ENCODE measurements around the gene DLG2.

DNA sequence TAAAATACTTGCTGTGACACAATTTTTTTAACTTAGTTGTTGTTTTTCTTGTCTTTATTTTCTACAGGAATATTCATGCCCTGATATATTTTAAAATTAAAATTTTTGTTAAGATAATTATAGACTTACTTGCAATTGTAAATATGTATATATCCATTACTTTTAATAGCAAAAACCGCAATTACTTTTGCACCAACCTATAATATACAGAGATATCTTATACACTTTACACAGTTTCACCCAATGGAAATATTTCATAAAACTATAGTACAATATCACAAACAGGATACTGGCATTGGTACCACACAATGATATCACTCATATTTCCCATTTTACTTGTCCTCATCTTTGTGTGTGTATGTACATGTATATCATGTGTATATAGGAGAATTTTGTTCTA lies 188.8 kb downstream of the DLG2 start:
- TF ChIP-seq CTCF (IDR thresholded peaks at IDR 0.05; ENCODE audit: low read length), result no peak
- no peak for TF ChIP-seq EZH2 (IDR thresholded peaks at IDR 0.05; ENCODE audit: borderline replicate concordance, low read length)

All from OCI-LY1 (cell line).